NCI-H2081 (cell line): ENCODE results near the gene TASP1.

Source experiments
- DNase-seq, 2 experiments: peaks; one replicate each; lab custom pipeline; 2025; lab: John Stamatoyannopoulos, UW

Gene TASP1

DNA sequence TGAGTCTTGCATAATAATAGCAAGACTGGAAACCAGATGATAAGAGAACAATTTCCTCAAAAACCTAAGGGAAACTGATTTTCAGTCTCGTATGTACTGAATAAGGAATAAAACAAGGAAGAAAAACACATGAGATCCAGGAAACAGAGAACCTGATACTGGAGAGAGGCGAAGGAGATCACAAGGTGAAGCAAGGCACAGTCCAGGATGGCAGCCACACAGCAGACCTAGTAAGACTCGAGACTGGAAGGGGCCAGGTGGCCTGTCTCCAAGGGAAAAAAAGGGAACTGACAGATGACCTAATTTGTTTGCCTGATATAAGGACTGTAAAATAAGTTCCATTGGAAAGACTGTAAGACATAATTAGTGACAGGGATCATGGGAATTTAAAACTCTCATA is 71.1 kb downstream of the TASP1 start:
- DNase-seq, result no peak

DNA sequence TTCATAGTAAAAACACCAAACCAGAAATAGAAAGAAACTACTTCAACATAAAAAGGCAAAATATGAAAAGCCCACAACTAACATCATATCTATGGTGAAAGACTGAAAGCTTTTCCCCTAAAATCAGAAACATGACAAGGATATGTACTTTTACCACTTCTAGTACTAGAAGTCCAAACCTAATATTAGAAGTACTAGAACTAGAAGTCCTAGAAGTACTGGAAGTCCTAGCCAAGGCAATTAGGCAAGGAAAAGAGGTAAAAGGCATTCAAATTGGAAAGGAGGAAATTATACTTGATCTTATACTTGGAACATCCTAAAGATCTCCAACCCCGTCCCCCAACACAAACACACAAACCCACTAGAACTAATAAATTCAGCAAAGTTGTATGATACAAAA is 74.9 kb downstream of the TASP1 start:
- DNase-seq, result no peak

DNA sequence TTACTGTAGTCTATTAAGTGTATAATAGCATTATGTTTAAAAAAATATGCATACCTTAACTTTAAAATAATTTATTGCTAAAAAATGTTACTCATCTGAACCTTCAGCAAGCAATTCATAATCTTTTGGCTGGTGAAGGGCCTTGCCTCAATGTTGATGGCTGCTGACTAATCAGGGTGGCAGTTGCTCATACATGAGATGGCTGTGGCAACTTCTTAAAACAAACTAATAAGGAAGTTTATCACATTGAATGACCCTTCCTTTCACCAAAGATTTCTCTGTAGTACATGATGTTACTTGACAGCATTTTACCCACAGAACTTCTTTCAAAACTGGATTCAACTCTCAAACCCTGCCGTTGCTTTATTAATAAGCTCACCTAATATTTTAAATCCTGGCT is 84.0 kb downstream of the TASP1 start:
- DNase-seq, result no peak

GRCh38 chr20:13554076-13554475 is 84.7 kb downstream of the TASP1 start:
- DNase-seq, result no peak

DNA sequence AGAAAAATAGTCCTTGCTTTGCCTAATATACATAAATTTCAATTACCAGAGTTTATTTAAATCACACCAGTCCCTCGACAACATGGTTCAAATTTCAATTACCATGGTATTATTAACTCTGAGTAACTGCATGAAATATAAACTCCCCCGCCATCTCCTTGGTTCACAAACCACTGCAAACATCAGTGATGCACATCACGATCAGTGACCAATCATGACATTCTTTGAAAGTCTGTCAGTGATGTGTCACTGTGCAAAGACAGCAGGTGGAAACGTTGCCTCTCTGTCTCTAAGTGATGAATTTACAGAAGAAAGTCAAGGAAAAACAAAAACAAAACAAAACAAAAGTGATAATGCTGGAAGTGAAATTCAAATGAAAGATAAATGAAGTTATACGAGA is 86.7 kb downstream of the TASP1 start:
- DNase-seq, result no peak

DNA sequence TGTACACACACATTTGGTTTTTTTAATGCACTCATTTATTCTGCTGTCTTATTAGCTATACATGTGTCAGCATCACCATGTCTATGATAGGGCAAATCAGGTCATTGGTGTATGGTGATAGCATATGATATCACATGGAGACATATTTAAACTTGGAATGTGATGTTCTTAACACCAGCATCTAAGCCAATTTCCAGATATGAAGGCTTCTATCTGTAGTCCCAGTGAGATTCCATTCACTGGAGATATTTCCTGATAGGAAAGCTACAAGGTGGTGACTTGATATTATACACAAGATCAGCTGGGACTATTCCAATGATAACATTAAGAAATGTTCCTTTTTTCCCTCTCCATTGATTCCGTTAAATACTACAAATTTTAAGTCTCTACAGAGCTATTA is 89.3 kb downstream of the TASP1 start:
- no peak for DNase-seq

DNA sequence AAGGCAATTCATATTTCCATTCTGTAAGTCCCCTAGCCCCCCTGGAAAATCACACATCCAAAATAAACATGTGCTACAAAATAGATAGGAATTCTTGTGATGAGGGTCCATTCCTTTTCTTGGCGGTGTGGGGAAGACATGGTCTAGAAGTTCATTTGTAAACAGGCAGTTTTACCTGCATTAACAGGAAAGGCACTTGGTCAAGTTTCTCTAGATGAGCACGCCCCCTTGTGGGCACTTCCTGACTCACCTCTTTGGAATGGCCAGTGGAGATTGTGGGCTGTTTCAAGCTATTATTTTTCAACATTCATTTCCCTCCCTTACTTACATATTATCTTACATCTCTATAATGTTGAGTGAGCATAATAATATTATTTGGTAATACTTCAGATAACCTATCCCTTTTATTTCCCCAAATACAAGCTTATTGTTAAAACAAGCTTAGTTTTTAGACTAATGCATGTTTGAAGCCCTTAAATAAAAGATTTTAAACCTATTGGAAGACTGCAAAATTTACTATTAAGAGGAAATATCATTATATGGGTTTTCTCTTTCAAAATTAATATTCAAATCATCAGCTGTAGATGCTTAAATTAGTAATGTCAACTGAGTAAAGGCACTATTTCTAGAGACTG is 92.1 kb downstream of the TASP1 start:
- DNase-seq, result peak; percentile 60 to 71

GRCh38 chr20:13545790-13546189 is 92.9 kb downstream of the TASP1 start:
- DNase-seq, result no peak

- no peak for DNase-seq
Observed at GRCh38 chr20:13543783-13544182, 94.9 kb downstream of the TASP1 start.

GRCh38 chr20:13535627-13536026 is 103.1 kb downstream of the TASP1 start:
- no peak for DNase-seq

DNA sequence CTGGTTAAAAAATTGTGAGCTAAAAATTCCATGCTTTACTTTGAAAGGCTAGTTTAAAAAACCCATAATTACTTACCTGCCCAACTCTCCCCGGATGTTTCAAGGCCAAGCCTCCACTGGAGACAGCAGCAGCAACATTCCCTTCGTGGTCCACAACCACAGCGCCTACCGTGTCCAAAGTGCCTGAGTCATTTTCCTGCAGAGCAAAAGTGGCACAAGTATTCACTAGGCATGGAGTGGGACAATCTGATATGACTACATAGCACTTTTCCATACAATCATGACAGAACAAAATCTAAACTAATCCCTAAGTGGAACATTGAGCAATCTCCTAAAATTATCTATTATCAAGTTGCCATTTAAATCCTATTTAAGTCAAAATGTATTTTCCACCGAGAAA is 104.8 kb downstream of the TASP1 start:
- no peak for DNase-seq

DNA sequence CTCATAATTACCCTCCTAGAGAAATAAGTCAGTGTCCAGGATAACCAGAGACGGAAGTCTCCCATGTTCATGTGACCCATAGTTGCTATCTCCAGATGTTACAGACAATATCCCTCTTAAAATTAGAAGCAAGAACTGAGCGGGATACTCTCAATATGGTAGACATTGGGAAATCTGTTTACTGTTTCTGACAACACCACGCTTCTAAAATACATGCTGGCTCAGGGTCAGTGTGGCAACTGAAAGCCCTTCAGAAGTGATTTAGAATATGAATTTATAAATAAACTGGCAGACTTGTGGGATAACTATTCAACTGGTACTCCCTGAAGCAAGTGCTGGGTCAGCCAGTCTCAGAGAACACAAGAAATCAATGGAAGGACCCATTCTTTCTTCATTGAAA is 108.6 kb downstream of the TASP1 start:
- no peak for DNase-seq

- no peak for DNase-seq
Observed at GRCh38 chr20:13526551-13526950, 112.2 kb downstream of the TASP1 start.

DNA sequence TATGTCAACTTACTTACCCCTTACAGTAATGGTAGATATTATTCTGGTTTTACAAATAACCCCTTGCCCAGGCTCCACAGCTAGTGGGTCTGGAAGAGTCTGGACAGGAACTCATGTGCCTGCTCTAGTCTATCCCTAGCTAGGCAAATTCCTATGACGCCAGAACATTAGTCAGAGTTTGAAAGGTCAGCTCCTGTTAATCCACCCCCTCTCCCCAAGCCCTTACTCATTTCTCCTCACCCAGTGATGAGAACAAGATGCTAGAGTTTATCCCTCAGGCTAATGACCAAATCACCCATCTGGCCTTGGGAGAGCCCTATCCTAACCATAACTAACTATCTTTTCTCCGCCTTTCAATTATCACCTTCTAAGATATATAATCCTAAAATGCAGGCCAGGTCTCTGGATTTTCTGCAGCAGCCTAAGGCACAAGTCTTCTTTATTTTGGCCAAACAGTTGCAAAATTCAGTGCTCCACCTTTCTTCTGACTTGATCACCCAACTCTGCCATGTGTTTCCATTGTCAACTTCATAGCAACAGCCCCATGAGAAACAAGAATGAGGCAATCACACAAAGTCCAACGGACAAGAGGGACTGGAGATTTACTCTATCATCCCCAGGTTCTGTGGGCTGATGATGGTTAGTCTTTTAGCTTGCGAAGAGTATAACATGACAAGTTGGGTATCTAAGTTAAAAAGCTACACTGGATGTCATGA is 113.3 kb downstream of the TASP1 start:
- no peak for DNase-seq

- DNase-seq, result no peak
Observed at GRCh38 chr20:13524339-13524738, 114.4 kb downstream of the TASP1 start.

GRCh38 chr20:13517831-13518230 is 120.9 kb downstream of the TASP1 start:
- DNase-seq, result no peak

DNA sequence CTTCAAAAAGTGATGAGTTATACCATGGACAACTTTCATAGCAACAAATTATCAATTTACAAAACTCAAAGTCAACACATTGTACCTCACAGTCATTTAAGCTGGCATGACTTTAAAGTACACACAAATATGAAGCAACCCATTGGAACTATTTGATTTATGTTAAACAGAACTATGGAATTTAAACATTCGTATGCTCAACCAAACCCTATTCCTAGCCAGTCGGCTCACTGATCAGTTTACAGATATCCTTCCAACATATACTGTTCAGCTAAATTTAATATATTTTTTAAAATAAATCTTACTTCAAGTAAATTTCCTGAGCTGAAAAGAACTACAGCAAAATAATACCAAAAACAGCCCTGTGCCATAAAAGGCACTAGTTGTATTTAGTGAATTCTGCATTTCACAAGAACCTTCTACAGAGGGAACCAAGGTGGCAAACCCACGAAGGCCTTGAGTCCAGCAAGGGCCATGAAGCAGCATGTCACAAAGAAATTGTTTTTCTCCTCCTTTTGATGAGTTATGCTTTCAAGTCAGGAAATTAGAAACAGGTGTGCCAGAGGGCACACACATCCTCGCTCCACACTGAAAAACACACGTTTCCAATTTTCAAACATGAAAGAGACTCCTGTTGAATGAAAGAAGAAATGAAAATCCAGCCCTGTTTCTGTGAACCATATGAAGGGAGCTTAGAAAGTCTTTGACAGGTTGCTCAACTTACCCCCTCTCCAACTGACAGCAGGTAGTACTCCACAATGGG is 122.8 kb downstream of the TASP1 start:
- no peak for DNase-seq

- DNase-seq, result no peak
Observed at GRCh38 chr20:13515291-13515690, 123.4 kb downstream of the TASP1 start.

DNA sequence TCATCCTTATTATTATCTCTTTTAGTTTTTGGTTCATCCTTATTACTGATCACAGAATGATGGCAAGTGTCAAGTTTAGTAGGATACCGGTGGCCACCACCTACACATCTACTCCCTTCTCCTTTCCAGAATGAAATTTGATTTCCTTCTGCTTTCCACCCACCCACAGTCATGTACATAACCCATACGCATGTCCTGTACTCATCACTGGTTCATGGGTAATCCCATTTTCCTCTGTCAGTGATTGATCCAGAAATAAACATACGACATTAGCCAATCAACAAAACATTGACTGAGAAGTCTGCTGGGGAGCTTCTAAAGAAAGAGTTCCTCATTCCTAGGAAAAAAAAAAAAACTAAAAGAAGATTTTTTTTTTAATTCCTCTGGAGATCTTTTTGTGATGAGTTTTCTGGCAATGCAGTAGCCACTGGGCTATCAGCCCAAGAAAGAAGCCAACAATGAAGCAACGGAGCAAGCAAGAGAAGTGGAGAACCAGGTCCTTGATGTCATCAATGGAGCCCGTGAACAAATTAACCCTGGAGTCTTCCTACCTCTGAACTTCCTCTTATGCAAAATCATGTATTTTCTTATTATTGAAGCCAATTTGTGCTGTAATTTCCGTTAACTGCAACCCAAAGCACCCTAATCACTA is 127.8 kb downstream of the TASP1 start:
- DNase-seq, result no peak

- no peak for DNase-seq
Observed at GRCh38 chr20:13507646-13508045, 131.1 kb downstream of the TASP1 start.

- no peak for DNase-seq
Observed at GRCh38 chr20:13501500-13501899, 137.2 kb downstream of the TASP1 start.

DNA sequence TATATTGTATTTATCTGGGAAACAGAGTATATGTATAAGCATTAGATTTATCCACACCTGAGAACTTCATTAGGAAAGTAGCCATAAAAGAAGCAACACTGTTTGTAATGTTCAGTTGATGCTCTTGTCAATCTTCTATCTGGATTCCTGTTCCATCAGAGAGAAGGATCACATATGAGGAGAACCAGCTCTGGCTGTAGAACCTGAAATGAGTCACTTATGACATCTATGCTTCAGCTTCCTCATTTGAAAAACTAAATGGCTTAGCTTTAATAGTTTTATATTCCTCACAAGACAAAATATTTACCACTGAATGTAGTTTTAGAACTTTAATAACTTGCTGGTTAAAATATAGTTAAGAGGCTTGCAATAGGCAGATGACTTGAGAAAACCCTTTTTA is 144.7 kb downstream of the TASP1 start:
- no peak for DNase-seq

GRCh38 chr20:13493143-13493542 is 145.6 kb downstream of the TASP1 start:
- DNase-seq, result no peak
